Stimulated activated CD4-positive, alpha-beta T cell treated with anti-CD3 and anti-CD28 coated beads, Interleukin-1b, Interleukin-23, amount 100 ng/mL, for 4 hours (primary cell): ENCODE measurements around the gene CDAN1.
"Not testable (repeated sequence)": the region's sequence is repeated elsewhere in the genome, so short reads cannot be mapped to it uniquely, and the experiment has no call there.

Experiments used
- DNase-seq, 2 donors: peaks; one replicate each; pipeline ENCODE4 v3.0.0-alpha.2; 2020; ENCODE audit warnings: low read depth in 2 of 2

The CDAN1 gene

DNA sequence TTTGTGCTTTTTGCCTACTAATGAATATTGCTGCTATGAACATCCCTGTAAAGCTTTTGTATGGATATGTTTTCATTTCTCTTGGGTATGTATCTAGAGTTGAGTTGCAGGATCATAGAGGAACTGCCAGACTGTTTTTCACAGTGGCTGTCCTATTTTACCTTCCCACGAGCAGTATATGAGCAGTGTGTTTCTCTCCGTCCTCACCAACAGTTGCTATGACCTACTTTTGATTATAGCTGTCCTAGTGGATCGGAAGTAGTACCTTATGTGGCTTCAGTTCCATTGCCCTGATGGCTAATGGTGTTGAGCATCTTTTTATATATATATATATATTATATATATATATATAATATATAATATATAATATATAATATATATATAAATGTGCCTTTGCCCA lies 25.2 kb downstream of the CDAN1 start:
- no peak for DNase-seq

DNA sequence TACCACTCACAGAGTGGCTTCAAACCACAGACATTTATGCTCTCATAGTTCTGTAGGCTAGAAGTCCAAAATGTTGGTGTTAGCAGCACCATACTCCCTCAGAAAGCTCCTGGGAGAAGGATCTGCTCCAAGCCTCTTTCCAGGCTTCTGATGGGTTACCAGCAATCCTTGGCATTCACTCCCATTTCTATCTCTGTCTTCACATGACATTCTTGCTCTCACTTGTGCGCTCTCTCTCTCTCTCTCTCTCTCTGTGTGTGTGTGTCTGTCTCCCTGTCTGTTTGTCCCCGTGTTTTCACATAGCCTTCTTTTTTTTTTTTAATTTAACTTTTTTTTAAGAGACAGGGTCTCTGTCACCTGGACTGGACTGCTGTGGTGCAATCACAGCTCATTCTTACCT lies 26.3 kb downstream of the CDAN1 start:
- no peak for DNase-seq

DNA sequence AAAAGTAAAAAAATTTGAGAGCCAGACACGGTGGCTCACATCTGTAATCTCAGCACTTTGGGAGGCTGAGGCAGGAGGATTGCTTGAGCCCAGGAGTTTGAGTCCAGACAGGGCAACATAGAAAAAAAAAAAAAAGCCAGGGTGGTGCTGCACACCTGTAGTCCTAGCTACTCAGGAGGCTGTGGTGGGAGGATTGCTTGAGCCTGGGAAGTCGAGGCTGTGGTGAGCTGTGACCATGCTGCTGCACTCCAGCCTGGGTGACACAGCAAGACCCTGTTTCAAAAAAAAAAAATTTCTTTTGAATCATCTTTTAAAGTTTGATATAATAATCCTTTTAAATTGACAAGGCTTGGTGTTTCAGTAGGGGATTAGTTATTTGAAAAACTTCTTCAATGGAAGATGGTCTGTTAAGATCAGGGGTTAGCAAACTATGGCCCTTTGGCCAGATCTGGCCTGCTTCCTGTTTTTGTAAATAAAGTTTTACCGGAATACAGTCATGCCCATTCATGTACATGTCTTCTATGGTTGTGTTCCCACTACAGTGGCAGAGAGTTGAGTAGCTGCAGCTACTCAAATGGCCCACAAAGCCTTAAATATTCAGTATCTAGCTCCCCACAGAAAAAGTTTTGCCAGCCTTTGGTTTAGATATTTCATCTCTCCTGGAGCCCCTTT lies 28.9 kb downstream of the CDAN1 start:
- DNase-seq = no peak

DNA sequence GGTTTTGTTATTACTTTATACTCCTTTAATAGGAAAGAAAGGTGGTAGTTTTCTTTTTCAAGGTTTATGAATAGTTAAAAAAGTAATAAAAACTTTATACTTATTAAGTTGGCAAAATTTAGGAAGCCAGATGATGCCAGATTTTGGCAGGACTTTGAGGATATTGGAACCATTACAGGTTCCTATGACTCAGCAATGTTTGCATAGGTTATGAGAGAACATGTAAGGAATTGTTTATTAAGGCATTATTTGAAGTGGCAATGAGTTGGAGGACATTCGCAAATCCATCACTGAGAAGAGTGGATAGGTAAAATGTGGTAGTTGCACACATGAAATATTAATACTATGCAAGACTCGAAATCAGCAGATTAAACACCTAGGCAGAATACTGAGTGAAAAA lies 29.9 kb downstream of the CDAN1 start:
- no peak for DNase-seq

DNA sequence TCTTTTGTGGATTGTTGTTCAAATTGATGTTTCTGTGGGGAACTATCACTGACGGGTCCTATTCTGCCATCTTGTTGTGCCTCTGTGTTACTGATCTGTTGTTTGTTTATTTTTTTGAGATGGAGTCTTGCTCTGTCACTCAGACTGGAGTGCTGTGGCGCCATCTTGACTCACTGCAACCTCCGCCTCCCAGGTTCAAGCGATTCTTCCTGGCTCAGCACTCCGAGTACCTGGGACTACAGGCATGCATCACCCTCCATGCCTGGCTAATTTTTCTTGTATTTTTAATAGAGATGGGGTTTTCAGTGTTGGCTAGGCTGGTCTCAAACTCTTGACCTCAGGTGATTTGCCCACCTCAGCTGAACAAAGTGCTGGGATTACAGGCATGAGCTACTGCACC lies 31.6 kb downstream of the CDAN1 start:
- DNase-seq = no peak

DNA sequence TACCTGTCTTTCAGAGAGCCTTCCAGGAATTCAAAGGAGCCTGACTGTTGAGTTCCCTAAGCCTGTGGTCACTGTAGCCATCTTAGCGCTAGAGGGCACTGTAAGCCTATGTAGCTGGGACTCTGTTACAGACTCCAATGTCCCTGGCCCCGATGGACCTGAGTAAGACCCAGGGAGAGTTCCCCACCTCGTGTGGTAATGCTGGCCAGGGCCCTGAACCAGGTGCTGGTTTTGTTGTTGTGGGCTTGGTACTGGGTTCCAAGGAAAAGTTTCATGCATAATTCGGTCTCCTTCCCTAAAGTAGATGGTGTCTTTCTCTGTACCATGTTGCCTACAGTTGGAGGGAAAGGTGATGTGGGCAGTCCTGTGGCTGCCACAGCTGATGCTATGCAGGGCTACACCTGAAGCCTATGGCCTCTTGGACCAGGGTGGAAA lies 32.4 kb downstream of the CDAN1 start:
- DNase-seq = peak; percentile 25 to 45

DNA sequence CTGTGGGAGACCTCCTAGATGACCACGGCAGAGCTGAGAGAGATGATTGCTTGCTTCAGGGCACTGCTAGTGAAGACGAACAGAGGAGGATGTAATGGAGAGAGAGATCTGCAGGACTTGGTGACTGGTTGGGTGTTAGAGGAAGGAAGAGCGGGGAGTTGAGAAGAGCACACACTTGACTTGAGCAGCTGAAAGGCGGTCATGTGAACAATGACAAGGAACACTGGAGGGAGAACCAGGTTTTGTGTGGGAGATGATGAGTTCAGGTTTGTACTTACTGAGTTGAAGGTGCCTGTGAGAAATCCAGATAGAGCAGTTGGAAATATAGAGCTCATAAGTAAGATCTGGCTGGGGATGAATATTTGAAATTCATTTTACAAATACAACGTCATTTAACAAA lies 40.3 kb downstream of the CDAN1 start:
- no peak for DNase-seq

DNA sequence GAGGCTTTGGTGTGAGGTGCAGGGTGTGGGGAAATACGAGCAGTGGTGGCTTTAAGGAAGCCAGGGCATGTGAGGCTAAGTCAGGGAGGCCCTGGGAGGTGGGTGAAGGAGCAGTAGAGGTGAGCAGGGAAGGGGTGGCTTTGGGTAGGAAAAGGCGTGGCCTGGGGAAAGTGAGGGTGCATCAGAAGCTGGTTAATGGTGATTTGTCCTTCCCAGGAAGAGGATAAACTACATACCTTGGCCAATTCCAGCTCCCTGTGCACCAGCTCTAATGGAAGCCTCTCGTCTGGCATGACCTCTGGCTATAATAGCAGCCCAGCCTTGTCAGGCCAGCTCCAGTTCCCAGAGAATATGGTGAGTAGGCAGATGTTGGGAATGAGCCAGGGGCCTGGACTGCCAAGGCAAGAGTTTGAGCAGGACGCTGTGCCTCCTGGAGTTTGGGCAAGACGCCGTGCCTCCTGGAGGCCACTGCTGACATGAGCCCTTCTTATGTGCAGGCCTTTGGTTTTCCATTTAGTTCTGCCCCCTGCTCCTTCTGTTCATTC lies 41.3 kb downstream of the CDAN1 start:
- no peak for DNase-seq

DNA sequence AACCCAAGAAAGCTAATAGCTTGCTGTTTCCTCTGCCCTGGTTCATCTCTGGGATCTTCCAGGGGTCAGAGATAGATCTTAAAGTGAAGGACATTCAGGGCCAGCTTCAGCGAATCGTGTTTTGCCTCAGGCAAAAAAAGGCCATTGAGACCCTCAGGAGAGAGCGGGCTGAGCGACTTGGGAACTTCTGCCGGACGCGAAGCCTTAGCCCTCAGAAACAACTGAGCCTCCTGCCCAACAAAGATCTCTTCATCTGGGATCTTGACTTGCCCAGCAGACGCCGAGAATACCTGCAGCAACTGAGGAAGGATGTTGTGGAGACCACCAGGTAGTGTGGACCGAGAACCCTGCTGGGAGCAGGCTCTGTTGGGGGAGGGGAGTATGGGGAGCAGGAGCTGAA lies 42.5 kb downstream of the CDAN1 start:
- no peak for DNase-seq

DNA sequence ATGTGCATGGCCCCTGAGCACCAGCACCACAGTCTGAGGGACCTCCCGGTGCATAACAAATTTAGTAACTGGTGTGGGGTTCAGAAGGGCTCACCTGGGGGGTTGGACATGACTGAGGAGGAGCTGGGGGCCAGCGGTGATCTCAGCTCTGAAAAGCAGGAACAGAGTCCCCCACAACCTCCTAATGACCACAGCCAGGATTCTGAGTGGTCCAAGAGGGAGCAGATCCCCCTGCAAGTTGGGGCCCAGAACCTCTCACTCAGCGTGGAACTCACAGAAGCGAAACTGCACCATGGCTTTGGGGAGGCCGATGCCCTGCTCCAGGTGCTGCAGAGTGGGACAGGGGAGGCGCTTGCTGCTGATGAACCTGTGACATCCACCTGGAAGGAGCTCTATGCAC lies 43.0 kb downstream of the CDAN1 start:
- DNase-seq = no peak

DNA sequence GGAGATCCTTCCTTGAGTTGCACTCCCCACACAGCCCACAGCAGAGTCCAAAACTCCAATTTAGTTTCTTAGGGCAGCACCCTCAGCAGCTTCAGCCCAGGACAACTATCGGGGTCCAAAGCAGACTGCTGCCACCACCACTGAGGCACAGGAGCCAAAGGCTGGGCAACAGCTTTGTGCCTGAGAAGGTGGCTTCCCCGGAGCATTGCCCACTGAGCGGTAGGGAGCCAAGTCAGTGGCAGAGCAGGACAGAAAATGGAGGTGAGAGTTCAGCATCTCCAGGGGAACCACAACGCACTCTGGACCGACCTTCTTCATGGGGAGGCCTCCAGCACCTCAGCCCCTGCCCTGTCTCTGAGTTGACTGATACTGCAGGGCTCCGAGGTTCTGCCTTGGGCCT lies 43.4 kb downstream of the CDAN1 start:
- no peak for DNase-seq

DNA sequence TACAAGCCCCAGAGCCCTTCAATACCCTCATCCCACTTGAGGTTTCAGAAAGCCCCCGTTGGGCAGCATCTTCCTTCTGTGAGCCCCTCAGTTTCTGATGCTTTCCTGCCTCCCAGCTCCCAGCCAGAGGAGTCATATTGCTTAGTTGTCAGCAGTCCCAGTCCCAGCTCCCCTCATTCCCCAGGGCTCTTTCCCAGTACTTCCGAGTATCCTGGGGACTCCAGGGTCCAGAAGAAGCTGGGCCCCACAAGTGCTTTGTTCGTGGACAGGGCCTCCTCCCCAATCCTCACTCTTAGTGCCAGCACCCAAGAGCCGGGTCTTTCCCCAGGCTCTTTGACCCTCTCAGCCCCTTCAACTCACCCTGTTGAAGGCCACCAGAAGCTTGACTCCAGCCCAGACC lies 43.9 kb downstream of the CDAN1 start:
- DNase-seq = no peak

DNA sequence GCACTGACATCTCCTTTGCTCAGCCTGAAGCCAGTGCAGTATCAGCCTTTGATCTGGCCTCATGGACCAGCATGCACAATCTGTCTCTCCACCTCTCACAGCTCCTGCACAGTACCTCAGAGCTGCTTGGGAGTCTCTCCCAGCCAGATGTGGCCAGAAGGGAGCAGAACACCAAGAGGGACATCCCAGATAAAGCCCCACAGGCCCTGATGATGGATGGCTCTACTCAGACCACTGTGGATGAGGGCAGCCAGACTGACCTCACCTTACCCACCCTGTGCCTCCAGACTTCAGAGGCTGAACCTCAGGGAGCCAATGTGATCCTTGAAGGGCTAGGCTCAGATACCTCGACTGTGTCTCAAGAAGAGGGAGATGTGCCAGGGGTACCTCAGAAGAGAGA lies 44.4 kb downstream of the CDAN1 start:
- DNase-seq = no peak

DNA sequence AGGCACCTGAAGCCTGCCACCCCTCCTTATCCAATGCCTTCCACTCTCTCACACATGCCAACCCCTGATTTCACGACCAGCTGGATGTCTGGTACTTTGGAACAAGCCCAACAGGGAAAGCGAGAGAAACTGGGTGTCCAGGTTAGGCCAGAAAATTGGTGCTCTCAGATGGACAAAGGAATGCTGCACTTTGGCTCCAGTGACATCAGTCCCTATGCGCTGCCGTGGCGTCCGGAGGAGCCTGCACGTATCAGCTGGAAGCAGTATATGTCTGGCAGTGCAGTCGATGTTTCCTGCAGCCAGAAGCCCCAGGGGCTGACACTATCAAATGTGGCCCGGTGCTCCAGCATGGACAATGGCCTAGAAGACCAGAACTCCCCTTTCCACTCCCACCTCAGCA lies 45.2 kb downstream of the CDAN1 start:
- DNase-seq = no peak

DNA sequence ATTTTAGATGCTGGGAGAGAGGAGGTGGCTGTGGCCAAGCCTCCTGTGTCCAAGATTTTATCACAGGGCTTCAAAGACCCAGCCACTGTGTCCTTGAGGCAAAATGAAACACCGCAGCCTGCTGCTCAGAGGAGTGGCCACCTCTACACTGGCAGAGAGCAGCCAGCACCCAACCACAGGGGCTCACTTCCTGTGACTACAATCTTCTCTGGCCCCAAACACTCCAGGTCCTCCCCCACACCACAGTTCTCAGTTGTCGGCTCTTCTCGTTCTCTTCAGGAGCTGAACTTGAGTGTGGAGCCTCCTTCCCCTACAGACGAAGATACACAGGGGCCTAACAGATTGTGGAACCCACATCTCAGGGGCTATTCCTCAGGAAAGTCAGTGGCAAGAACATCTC lies 45.6 kb downstream of the CDAN1 start:
- no peak for DNase-seq

DNA sequence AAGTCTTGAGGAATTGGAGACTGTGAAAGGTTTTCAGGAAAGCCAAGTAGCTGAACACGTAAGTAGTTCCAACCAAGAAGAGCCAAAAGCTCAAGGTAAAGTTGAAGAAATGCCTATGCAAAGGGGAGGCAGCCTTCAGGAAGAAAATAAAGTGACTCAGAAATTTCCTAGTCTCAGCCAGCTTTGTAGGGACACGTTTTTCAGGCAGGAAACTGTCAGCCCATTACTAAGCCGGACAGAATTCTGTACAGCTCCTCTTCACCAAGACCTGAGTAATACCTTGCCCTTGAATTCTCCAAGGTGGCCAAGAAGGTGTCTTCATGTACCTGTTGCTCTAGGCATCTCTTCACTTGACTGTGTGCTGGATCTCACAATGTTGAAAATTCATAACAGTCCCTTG lies 48.6 kb downstream of the CDAN1 start:
- no peak for DNase-seq

DNA sequence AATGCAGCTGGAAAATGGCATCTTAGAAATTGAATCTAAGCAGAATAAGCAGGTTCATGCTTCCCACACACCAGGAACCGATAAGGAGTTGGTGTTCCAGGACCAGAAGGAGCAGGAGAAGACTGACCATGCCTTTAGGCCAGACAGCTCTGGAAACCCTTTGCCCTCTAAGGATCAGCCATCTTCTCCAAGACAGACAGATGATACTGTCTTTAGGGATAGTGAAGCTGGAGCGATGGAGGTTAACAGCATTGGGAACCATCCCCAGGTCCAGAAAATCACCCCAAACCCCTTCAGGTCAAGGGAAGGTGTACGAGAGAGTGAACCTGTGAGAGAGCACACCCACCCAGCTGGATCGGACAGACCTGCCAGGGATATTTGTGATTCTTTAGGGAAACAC lies 49.2 kb downstream of the CDAN1 start:
- DNase-seq = no peak

DNA sequence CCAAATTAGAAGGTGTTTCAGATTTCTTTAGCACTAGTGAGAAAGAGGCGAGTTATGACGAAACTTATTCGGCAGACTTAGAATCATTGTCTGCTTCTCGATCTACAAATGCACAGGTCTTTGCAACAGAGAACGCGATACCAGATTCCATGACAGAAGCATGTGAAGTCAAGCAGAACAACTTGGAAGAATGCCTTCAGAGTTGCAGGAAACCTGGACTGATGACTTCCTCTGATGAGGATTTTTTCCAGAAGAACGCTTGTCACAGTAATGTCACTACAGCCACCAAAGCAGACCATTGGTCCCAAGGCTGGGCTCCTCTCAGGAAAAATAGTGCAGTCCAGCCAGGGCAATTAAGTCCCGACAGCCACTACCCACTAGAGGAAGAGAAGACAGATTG lies 50.6 kb downstream of the CDAN1 start:
- DNase-seq = no peak

DNA sequence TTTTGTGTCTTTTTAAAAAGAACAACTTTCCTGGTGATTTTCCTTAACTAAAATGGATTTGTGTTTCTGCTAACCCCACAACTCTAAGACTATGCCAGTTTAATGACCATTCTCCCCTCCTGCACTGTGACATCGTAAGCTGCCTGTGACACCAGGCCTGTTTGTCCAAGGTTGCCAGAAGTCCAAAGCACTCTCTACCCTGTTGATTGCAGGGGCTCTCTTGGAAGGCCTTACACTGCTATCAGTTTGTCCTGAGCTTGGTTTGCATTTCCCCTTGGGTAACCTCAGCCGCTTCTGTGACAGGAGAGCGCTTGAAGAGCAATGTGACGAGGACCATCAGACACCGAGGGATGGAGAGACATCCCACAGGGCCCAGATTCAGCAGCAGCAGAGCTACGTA lies 55.8 kb downstream of the CDAN1 start:
- no peak for DNase-seq

DNA sequence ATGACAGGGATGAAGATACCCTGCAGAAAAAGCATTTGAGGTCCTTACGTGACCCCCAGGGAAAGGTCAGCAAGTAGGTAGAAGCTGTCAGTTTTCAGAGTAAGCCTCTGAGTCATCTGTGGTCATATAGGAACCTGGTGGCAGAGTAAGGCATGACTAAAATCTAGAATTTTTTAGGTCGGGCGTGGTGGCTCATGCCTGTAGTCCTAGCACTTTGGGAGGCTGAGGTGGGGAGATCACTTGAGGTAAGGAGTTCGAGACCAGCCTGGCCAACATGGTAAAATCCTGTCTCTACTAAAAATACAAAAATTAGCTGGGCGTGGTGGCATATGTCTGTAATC lies 56.8 kb downstream of the CDAN1 start:
- DNase-seq = not testable (repeated sequence)

DNA sequence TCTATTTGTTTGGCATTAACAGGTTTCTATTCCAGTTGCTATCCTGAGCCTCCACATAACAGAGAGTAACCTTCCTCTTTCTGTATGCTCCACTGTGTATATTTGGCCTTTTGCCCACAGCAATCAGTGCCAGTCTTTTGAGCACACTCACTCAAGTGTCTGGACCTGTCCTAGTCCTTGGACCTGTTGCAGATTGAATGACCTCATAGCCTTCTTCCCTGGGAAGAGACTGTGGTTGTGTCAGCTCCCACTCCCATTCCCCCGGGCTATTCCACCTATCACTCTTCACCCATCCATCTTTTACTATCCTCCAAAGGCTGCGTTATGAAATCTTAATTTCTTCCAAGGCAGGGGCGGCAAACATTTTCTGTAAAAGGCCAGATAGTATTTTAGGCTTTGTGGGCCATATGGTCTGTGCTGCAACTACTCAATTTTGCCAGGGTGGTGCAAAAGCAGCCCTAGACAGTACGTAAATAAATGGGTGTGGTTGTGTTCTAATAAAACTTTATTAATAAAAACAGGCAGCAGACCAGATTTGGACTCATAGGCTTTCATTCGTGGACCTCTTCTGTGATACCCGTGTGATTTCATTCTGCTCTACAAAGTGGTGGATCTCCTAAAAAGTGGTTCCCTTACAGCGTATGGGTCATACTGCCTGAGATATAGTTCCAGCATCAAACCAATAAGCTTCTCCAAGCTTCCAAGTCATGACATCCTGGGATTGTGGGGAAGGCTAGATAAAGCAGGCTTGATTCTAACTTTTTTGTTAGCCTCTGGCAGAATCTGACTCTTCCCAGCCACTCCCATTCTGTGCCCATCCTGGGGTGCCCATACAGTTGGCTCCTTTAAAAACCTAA lies 57.4 kb downstream of the CDAN1 start:
- DNase-seq = no peak

DNA sequence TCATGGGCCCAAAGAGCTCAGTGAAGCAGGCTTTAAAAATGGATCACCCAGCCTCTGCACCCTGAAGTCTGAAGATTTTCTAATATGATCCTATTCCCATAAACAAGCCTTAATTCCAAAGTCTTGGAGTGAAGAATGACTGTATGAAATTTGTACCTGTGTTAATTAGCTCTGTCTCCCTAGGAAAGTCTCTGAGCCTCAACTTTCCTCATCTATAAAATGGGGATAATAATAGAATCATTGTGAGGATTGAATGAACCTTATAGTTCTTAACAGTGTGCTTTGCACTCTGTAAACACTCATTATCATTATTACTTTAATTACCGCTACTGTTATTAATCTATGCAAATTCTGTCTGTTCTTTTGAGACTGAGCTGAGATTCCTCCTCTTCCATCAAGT lies 61.9 kb downstream of the CDAN1 start:
- DNase-seq = no peak

DNA sequence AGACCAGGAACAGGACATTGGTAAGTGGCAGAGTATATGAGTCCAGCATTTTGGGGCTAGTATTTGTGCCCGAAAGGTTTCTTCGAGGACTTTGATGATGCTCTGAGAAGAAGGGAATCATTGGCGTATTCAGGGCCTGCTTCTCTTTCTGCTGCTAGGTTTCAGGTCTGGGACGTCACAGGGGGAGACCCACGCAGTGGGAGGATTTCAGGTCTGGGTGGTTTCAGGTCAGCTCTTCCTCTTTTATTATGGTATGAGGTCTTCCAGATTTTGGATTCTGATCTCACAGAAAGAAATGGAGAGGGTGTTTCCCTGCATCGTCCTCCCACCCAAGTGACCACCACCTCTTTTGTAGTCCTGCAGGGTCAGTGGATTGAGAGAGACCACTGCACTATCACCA lies 62.5 kb downstream of the CDAN1 start:
- DNase-seq = no peak
